IPS-18c (cell line): ENCODE measurements around the gene MTHFSD.

Source experiments
- H3K4me3 ChIP-seq: 2 replicates; pipeline ENCODE4 v1.7.0; 2013; ENCODE audit warnings: low read depth, mild to moderate bottlenecking, low read length, moderate library complexity; ENCODE audit not compliant: insufficient read depth
- H3K9me3 ChIP-seq: one replicate; pipeline ENCODE4 v1.6.1; 2013; ENCODE audit warnings: mild to moderate bottlenecking, low read length, moderate library complexity; ENCODE audit not compliant: control insufficient read depth, insufficient read depth

MTHFSD gene

DNA sequence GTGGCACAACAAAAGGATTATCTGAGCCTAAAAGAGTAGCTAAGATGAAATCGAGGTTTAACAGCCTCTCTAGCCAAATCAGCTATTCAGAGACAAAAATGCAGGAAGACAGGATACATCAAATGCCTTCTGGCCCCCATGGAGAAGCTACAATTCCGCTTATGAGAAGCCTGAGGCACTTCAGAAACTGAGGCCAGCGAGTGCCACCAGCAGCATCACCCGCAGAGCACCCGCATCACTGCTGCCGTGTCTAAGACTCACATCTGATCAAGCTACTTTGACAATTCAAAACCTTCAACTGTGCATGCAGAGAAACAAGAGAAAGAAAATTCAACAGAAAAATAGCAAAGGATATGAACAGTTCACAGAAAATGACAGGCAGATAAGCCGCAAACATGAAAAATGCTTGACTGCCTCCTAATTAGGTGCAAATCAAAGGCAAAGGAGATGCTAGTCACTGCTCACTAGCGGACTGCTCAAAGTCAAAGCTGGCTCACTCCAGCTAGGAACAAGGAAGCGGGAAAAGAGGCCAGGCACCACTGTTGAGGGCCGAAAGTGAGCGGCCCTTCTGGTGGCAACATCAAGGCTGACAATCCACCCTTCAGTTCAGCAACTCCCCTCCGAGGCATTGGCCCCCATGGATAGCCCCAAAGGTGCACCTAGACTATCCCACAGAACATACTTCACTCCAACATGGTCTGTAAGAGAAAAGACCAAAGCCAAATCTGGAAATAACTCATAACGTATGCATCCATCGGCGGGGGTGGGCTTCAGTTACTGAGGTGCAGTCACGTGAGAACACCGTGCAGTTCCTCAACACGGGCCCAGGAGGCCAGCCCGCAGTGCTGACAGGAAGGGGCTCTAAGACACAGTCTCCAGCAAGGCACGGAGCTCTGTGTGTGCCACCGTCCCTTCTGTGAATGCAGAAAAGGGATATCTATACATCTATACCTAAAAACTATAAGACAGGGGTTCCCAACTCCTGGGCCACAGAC lies 12.0 kb downstream of the MTHFSD start:
- Histone ChIP-seq H3K4me3 (no peak overlapping the region), H3K9me3 (no peaks in the 10 kb centered on the region)

DNA sequence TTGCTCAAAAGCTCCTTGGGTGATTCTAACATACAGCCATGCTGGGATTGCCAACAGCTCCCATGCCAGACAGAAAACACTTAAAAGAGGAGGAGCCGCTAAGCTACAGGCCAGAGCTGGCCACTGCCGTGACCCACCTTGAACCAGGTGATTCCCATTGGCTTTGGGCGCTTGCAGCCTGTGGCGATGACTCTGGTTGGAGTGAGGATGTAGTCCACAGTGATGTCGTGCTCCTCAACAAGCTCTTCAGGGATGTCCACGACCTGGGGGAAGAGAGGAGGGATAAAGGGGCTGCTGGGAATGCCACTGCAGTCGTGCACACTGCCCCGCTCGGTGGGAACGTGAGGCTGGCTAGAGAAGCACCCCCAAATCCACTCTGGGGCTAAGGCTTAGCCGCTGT lies 13.5 kb downstream of the MTHFSD start:
- no peaks in the 10 kb centered on the region for H3K9me3 ChIP-seq
- H3K4me3 ChIP-seq, result no peak overlapping the region

DNA sequence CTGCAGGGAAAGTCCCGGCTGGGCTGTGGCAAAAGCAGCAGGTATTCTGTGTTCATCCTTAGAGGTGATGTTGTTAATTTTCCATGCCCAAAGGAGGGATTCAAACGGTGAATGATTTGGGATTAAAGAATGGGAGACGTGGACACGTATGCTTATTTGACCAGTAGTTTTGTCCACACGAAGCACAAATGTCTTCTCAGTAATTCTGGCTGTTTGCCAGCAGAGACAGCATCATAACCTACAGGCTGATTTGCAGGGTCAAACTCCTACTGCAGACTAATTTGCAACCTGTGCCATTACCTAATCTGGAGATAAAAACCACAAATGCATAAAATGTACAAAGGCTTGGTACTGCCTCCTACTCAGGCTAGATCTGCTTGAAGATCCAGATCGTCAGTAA lies 14.1 kb downstream of the MTHFSD start:
- Histone ChIP-seq H3K9me3 (no peaks in the 10 kb centered on the region), H3K4me3 (no peak overlapping the region)

DNA sequence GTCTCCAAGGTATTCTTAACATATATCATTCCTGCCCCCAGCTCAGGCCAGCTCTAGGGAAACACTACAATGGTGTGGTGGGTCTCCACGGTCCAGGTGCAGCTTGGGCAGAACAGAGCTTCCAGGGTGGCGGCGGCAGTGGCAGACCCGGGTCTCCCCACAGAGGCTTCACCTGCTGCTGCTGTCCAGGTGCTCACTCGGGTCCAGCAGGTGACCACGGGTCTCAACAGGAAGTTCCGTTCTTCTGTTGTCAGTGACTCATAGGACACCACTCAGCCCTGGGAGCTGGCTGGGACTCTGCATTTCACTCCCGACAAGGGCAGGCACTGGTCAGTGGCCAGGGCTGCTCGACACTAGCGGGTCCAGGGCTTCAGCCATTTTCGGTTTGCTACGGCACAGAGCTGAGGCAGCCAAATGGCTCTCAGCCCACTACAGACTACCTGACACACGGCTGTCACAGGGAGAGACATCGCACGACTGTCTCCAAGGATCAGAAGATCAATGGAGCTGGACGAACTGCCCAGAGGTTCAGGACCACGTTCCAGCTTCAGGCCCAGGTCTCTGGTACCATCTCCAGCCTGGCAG lies 16.7 kb downstream of the MTHFSD start:
- Histone ChIP-seq H3K9me3 (no peaks in the 10 kb centered on the region), H3K4me3 (no peak overlapping the region)

DNA sequence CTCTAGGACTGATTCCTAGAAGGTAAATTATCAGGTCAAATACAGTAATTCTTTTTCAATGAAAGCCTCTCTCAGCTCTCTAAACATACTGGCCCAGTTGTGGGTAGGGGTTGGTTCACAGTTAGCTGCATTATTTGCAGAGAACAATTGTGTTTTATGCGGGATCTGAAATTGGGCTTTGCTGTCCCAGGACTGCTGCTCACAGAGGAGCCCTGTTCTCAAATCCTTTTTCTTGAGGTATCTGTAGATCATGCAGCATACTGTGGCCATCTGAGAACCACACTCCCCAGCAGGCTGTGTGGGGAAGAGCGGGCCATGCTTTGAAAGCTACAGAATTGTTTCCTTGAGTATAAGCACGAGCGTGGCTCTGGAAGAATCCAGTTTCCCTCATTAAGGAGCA lies 17.5 kb downstream of the MTHFSD start:
- H3K9me3 ChIP-seq, result no peaks in the 10 kb centered on the region
- no peak overlapping the region for H3K4me3 ChIP-seq

DNA sequence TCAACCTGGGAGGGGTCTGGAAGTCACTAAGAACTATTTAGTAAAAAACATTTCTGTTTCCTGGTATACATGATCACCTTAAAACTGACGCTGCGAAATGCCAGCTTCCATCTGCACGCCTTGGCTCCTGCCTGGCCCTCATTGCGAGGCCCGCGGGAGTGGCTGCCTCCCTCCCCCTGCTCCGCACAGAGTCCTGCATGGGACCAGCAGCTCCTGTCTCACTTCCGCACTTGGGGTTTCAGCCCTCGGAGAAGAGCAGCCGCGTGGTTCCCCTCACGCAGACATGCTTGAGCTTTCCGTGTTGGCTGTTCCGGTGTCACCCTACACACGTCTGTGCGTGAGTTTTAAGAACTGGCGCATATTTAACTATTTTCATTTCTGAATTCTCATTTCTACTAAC lies 18.4 kb downstream of the MTHFSD start:
- H3K9me3 ChIP-seq, result no peaks in the 10 kb centered on the region
- H3K4me3 ChIP-seq, result no peak overlapping the region

DNA sequence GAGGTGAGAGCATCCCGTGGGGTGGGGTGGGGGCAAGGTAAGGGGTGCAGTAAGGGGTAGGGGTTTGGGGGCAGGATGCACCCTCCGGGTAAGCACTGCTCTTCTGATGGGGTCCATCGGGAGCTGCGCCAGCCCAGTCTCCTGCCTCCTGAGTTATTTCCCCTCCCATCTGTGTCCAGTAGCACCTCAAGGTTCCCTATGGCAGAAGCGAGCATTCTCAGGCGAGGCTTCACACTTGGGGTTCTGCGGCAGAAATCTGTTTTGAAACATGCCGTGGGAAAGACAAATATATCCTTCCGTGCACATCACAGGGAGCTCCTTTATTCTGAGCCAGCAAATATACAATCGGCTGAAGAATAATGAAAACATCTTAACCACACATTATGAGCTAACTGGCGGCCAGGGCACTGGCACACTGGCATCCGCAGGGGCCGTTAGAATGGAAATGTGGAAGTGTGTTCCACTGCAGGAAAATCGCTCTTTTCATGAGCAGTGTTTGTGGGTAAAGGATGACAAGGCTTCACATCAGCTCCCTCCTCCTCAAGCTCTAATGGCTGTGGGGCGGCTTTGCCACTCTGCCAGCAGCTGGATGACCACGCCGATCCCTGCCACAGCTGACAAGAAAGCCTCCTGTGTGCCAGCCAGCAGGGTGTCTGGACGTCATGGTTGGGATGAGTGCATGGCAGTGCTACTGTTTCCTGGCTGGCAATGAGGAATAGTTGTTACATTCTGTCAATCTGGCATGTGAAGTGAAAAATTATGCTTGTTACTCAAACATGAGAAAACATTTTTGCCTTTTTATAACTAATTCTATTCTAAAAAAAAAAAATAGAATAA lies 20.0 kb downstream of the MTHFSD start:
- no peak overlapping the region for H3K4me3 ChIP-seq
- H3K9me3 ChIP-seq, result no peaks in the 10 kb centered on the region

DNA sequence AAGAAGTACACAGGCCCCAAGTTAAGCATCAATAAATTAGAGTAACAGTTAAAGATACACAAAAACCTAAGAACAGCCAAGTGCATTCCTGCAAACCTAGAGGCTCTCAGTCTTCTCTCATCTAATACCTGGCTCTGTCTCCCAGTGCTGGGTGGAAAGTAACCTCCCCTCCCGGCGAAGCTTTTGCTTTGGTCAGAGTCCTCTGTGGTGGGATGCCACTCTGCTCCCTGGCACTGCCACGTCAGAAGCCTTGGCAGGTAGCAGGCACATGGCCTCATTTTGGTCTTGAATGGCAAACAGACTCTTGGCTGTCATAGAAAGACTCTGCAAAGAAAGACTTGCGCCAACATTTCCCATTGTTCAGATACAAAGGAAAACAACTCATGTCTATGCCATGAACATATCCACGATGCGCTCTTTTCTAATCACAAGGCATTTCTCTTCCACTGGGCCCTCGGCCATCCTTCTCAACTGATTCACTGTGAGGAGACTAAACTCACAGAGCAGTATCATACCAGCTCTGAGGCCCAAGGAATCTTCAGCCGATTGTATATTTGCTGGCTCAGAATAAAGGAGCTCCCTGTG lies 21.2 kb downstream of the MTHFSD start:
- no peak overlapping the region for H3K4me3 ChIP-seq

DNA sequence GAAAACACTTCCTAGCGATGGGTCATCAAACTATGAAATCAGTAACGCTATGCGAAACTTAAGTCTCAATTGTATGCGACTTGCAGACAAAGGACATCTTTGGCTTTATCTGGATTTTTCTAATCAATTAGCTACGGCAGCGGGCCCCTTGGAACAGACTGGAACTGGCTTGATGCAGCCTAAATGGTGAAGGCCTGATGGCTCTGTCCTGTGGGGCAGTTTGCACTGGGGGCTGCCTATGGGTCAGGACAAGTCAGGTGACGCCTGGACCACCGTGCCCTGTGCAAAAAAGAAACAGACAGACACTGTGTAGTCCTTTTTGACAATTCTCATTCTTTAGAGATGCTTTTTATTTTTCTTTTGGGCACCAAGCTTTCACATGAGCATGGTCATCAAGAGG lies 22.0 kb downstream of the MTHFSD start:
- Histone ChIP-seq H3K4me3 (no peak overlapping the region), H3K9me3 (no peaks in the 10 kb centered on the region)

More for the DNA sequence above, 21.2 kb downstream of the MTHFSD start:
- no peaks in the 10 kb centered on the region for H3K9me3 ChIP-seq

DNA sequence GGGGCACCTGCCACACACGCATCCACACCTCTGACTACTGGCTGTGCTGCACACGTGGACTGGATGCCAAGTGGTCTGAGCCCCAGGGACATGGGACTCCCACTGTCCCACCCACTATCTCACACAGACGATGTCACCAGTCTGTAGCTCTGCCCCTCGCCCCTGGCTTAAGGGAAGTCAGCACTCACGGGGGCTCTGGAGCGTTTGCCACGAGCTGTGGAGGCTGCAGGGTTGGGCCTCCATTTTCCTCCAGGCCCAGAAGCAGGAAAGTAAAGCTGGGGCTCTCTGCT lies 22.6 kb downstream of the MTHFSD start:
- Histone ChIP-seq H3K4me3 (no peak overlapping the region), H3K9me3 (no peaks in the 10 kb centered on the region)

DNA sequence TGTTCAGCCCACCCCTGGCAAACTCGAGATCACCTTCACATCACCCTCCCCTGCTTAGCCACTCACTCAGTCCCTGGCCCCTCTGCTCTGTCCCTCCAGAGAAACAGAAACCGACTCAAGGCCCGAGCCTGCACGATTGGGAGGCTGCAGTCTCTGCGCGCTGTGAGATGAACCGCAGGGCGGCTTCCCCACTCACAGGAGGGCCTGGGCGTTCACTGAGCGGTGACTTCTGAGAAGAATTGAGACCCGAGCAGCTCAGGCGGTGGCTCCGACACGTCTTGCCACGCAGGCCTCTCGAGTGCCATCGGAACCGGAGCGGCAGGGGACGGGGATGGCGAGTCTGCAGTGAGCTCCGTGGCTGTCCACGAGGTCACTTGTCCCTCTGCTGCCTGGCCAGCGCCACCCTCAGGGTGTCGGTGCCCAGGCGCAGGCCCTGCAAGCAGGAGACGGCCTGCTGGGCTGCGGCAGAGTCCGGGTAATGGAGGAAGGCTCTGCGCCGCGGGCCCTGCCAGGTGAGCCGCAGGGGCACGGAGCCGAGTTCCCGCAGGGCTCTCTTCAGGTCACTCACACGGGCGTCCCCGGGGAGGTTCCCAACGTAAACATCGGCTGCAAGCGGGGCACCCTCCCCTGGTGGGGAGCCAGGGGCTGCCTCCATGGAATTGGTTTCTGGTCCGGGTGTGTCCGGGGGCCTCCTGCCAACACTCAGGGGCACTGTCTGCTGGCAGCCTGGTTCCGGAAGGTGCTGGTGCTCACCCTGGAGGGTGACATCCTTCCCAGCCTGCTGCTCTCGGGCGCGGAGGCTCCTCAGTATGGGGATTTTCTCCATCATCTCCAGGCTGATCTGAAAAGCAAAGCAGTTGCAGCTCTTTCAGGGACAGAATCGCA lies 23.2 kb downstream of the MTHFSD start:
- Histone ChIP-seq H3K4me3 (no peak overlapping the region), H3K9me3 (no peaks in the 10 kb centered on the region)

DNA sequence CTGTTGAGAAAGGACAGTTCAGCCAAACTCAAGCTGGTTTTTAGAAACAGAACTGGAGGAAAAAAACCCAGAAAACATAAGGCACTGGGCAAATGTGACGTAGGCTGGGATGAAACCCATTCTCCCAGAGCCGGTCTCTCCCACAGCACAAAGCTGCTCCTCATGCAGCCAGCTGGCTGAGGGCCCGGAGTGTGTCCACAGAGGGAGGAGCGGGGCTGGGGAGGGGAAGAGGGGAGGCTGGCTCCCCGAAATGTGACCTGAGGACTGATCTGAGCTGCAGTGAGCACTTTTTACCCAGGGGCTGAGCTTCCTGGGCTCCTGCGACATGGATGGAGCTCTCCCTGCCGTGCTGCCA lies 23.9 kb downstream of the MTHFSD start:
- no peak overlapping the region for H3K4me3 ChIP-seq
- no peaks in the 10 kb centered on the region for H3K9me3 ChIP-seq

DNA sequence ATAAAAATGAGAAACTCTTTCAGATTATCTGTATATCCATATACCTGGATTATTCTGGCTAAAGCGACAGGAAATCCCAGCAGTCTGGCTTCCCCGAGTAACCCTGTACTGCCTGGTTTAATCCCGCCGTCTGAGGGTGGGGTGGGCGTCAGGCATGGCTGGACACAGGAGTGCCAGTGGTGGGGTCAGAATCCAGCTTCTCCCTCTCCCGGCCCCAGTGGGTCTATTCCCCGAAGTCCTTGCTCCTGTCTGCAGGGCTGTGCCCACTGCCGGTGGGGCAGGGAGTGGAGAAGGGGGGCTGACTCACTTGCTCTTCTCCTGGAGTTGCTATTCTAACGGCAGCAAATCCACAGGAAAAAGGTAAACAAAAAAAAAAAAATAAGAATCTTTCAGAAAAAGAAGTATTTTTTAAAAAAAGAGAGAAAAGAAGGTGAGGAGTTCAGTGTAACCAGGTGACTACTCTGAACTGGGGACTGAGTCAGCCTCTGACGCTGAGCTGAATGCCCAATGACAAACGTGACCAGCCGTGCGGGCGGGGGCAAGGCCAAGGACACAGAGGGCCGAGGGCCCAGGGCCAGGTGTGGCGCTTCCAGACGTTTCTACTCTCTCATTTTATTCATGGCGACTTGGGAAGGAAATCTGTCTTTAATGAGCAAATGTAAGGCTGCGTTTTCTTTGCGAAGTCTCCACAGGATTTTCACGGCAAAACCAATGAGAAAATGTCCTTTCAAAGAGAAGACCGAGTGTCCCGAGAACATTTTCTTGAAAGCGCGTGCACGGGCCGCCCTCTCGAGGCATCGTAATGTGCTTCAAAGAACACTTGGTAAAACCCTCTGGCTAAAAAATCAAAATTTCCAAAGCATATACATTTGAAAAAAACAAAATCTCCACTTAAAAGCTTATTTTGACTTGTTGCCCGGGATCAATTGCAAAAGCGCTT lies 24.5 kb downstream of the MTHFSD start:
- H3K4me3 ChIP-seq, result no peak overlapping the region
- no peaks in the 10 kb centered on the region for H3K9me3 ChIP-seq

DNA sequence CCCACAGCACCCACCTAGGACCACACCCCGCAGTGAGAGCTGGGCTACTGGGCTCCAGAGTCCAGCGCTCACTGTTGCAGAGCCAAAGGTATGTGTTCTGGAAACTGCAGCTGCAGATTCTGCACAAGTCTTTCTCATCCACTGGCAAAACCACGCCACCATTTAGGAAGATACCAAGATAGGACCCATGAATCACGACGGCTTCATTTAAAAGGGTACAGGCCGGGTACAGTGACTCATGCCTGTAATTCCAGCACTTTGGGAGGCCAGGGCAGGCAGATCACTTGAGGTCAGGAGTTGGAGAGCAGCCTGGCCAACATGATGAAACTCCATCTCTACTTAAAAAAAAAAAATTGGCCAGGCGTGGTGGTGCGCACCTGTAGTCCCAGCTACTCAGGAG lies 25.9 kb downstream of the MTHFSD start:
- H3K4me3 ChIP-seq, result no peak overlapping the region
- no peaks in the 10 kb centered on the region for H3K9me3 ChIP-seq

DNA sequence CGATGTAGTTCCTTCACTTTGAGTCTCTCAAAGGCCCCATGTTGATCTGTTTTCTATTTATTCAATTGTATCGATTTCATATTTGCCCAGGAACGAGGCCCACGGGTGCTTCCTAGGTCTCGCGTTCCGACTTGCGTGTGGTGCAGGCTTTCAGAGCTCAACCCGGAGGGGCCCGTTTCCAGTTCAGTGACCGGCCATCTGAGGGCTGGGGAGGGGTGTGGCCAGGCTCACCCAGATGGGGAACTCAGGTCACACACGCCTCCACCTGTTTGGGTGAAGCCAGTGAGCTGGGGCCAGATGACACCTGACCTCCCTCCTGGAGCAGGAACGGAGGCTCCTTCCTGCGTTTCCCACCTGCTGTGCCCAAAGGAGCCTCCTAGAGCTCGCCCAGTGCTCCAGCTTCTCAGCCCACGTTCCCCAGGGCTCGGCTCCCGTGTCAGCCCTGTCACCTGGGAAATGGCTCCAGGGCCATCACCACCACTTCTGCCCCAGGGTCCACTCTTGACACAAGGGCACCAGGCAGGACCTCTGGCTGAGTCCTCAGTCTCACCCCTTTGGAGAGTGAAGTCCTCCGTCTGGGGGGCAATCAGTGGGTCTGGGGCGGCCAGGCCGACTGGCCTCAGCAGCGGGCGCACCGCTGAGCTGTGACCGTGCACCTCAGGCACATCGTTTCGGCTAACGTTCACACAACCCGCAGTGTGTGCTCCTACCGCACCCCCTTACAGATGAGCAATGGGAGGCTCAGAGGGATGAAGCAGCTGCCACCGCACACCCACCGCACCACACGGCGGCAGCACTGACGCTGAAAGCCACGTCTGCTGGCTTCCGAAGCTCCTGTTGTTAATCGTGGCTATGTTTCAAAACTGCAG lies 26.7 kb downstream of the MTHFSD start:
- H3K9me3 ChIP-seq, result no peaks in the 10 kb centered on the region

More for the DNA sequence above, 26.7 kb downstream of the MTHFSD start:
- no peak overlapping the region for H3K4me3 ChIP-seq
